Measurements from ENCODE around the gene MEX3A.

MEX3A gene

GRCh38 chr1:156082309-156083091 is at the start of gene MEX3A:
Gene MEX3A (minus strand): TSS chr1:156082465. CDS start chr1:156081998, 467 bp downstream.
- no peak for TF ChIP-seq CTCF (IDR thresholded peaks at IDR 0.05)

GRCh38 chr1:156130578-156130942 is 48.3 kb upstream of the MEX3A start:
- TF ChIP-seq CTCF (IDR thresholded peaks at IDR 0.05): peak; percentile 30

GRCh38 chr1:156129687-156130577 is 47.7 kb upstream of the MEX3A start:
- TF ChIP-seq CTCF (IDR thresholded peaks at IDR 0.05): peak; percentile 99

GRCh38 chr1:156128654-156129597 is 46.7 kb upstream of the MEX3A start:
- TF ChIP-seq CTCF (IDR thresholded peaks at IDR 0.05): no peak

- no peak for TF ChIP-seq CTCF (IDR thresholded peaks at IDR 0.05)
These were observed 46.0 kb upstream of the MEX3A start for GRCh38 chr1:156128308-156128653.

- no peak for TF ChIP-seq CTCF (IDR thresholded peaks at IDR 0.05)
These were observed 44.6 kb upstream of the MEX3A start for GRCh38 chr1:156126630-156127534.
